Activated naive CD4-positive, alpha-beta T cell treated with anti-CD3 and anti-CD28 coated beads, Interleukin-2, amount 50 U/mL, for 72 hours (primary cell): ENCODE results near the gene GMIP. TPM values are rescaled to one million over a fixed set of nuclear protein-coding genes. Genes with fewer than 3 reads are reported as not detected.
A peak's percentile ranks its signal among the peaks of the same experiment; 100 is the strongest.

Source experiments
- ATAC-seq, 2 donors: fragments of 150-1000 bp; cut with Tn5 transposase; 2 replicates each; pipeline ENCODE4 v1.10.0; 2021; ENCODE audit warnings: mild to moderate bottlenecking in 2 of 2, moderate library complexity in 2 of 2
- DNase-seq, 2 donors: peaks; one replicate each; pipeline ENCODE4 v3.0.0; 2021 to 2022; ENCODE audit warnings: low spot score in 2 of 2
- H3K27ac Mint-ChIP-seq, 2 donors: one replicate each; pipeline ENCODE4 v1.8.0; 2022; ENCODE audit warnings: mild to moderate bottlenecking in 2 of 2, mixed read lengths in 2 of 2
- H3K36me3 Mint-ChIP-seq, 2 donors: one replicate each; pipeline ENCODE4 v1.8.0; 2022; ENCODE audit warnings: mixed read lengths in 2 of 2
- H3K9me3 Mint-ChIP-seq, 2 donors: one replicate each; pipeline ENCODE4 v1.8.0; 2022; ENCODE audit warnings: mixed read lengths in 2 of 2
- total RNA-seq, 2 donors: library from RNA; stranded (reverse); gene quantifications; one replicate each; pipeline ENCODE4 v1.2.3, GENCODE V29; 2022

The GMIP gene
- total RNA-seq, 2 donors from 2014 or later: 69.7 to 106 TPM

- no peak for DNase-seq
Observed at GRCh38 chr19:19662871-19663255, 19.4 kb upstream of the GMIP start.

DNA sequence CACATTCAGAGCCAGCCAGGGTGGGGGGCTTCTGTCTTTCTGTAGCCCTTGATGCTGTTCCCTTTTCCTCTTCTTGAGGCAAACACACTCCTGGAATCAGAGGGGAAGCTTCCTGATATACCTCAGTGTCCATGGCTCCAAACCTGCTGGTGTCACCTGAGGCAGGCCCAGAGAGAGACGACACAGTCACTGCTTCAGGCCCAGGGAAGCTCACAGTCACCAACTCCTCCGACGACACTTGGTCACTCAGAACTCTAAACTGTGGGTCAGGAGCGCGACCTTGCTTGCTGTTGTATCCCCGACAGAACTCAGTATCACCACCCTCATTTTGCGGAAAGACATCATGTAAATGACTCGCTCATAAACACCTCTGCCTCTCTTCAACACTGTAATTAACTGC, 18.9 kb upstream of the GMIP start:
- DNase-seq (peak in 1 of 2 donors; percentile 52), ATAC-seq (no peak)
- H3K36me3 Mint-ChIP-seq: peaks cover 26 to 36% of the 10 kb centered on the region in 2 donors

More at GRCh38 chr19:19662871-19663255, 19.4 kb upstream of the GMIP start:
- H3K27ac Mint-ChIP-seq: peak overlapping the region; percentile 90 to 93
- no peaks in the 10 kb centered on the region for H3K9me3 Mint-ChIP-seq
- peaks cover 23 to 41% of the 10 kb centered on the region in 2 donors for H3K36me3 Mint-ChIP-seq
- no peak for ATAC-seq

GRCh38 chr19:19661675-19662251, 18.3 kb upstream of the GMIP start:
- DNase-seq (peak; percentile 49 to 55), ATAC-seq (peak in 1 of 2 donors; percentile 39)
- H3K36me3 Mint-ChIP-seq: peaks cover 30% of the 10 kb centered on the region in 2 donors
- H3K27ac Mint-ChIP-seq: peak overlapping the region; percentile 92 to 93
- no peaks in the 10 kb centered on the region for H3K9me3 Mint-ChIP-seq

More for the DNA sequence above, 18.9 kb upstream of the GMIP start:
- Mint-ChIP-seq H3K9me3 (no peaks in the 10 kb centered on the region), H3K27ac (peak overlapping the region; percentile 90 to 93)

DNA sequence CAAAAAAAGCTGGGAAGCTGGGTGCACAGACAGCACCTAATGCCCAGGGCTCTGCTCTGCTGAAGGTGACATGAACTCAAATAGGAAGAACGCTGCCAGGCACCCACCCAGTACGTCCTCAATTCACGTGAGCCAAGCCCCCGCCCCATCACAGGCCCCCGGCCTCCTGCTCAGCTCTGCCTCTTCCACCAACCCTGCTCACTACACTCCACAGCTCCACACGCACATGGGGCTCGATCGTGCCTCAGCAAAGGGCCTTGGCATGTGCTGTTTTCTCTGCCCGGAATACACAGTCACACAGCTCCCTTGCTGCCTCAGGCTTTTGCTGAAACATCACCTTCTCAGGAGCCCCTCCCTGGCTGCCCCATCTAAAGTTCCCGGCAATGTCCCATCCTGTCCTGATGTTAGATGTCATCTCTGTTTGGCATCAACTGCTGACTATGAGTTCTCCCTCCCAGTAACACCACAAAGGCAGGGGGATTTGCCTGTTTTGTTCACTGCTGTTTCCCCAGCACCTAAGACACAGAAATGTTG, 17.8 kb upstream of the GMIP start:
- Mint-ChIP-seq H3K36me3 (peaks cover 29 to 32% of the 10 kb centered on the region in 2 donors), H3K9me3 (no peaks in the 10 kb centered on the region)
- DNase-seq: no peak

GRCh38 chr19:19659646-19660245, 16.3 kb upstream of the GMIP start:
- Mint-ChIP-seq H3K36me3 (peaks cover 29 to 32% of the 10 kb centered on the region in 2 donors), H3K9me3 (no peaks in the 10 kb centered on the region), H3K27ac (peak overlapping the region; percentile 56 to 88)
- ATAC-seq (no peak), DNase-seq (no peak)

More for the DNA sequence above, 17.8 kb upstream of the GMIP start:
- H3K27ac Mint-ChIP-seq: peak overlapping the region; percentile 92 to 93
- no peak for ATAC-seq

DNA sequence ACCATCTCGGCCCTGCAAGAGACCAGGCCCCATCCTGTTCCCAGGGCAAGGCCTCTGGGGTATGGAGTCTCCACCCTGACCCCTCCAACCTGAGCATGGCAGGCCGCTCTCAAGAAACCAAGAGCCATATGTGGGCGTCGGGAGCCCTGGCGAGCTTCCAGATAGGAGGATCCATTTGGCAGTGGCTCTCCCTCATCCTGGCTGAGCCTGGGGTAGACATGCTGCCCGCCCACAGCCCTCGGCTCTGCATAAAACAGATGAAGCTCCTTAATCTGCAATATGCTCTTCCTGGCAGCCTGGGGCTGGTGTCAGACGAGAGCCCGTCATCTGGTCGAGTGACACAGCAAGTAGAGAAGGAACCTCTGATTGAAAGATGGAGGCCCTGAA, 13.9 kb upstream of the GMIP start:
- Mint-ChIP-seq H3K9me3 (no peaks in the 10 kb centered on the region), H3K27ac (no peak overlapping the region), H3K36me3 (peaks cover 30 to 34% of the 10 kb centered on the region in 2 donors)
- DNase-seq: no peak
- ATAC-seq: no peak

DNA sequence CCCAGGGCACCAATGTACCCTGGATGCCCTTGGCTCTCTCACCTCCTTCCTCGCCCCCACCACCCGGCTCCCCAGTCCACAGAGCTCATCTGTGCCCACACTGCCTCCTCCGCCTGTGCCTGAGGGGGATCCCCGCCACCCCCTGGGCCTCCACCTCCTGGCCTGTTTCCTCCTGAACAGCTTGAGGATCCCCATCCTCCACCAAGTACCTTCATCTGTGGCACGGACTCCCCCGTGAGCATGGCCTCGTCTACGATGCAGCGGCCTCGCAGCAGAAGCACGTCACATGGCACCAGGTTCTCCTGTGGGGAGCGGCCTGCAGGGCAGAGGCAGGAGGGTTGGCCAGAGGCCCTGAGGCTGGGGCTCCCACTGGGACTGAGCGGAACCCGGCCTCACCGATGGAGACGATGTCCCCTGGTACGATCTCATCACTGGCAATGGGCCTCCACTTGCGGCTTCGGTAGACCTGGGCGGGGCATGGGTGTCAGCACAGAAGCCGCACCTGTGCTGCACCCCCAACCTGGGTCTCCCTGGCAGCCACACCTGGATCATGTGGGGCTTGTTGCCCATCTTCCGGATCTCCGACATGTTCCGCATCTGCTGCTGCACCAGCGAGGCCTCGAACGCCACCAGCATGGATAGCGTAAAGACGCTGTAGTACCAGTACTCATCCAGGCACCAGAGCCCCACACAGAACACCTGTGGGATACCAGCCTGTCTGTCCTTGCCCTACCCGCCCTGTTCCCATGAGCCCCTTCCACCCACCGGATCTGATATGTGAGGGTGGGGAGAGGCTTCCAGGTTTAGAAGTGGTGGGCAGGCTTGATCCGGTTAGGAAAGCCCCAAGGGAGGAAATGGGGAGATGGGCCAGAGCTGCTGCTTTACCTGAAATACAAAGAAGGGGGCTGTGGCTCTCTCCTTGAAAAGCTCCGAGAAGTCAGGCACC, 13.3 kb upstream of the GMIP start:
- ATAC-seq (no peak), DNase-seq (no peak)
- H3K27ac Mint-ChIP-seq: peak overlapping the region in 1 of 2 donors; percentile 63
- peaks cover 25 to 29% of the 10 kb centered on the region in 2 donors for H3K36me3 Mint-ChIP-seq
- no peaks in the 10 kb centered on the region for H3K9me3 Mint-ChIP-seq

DNA sequence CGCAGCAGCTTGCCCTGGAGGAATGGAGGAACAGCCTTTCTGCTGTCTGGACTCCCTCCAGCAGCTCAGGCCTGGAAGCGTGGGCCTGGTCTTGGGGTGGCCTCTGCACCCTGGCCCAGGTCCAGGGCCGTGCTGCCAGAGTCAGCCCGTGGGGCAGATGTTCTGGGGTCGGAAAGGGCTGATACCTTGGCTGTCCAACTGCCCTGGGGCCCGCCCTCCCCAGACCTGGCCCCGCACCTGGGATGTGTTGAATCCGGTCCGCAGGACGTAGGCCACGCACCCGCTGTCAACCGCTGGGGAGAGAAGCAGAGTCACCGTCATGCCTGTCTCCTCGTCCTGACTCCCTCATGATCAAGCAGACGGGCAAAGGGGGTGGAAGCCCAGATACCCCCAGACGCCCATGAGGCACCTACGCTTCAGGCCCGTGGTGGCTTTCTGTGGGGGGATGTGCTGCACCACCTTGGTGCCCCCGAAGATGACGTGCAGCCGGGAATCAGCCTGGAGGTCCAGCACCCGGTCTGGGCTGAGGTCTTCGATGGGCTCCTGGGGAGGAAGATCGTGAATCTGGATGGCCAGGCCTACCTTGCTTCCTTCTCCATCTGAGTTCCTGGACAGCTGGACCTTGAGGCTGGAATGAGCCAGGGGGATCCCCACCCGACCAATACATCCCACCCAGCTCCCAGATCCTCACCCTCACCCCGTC, 12.3 kb upstream of the GMIP start:
- Mint-ChIP-seq H3K36me3 (peaks cover 20 to 21% of the 10 kb centered on the region in 2 donors), H3K27ac (peak overlapping the region in 1 of 2 donors; percentile 63), H3K9me3 (no peaks in the 10 kb centered on the region)
- DNase-seq: no peak
- no peak for ATAC-seq

GRCh38 chr19:19655051-19655594, 11.7 kb upstream of the GMIP start:
- Mint-ChIP-seq H3K36me3 (peaks cover 21 to 23% of the 10 kb centered on the region in 2 donors), H3K27ac (peak overlapping the region; percentile 13 to 65), H3K9me3 (no peaks in the 10 kb centered on the region)
- ATAC-seq: no peak
- DNase-seq: no peak

GRCh38 chr19:19654441-19654840, 11.0 kb upstream of the GMIP start:
- DNase-seq: no peak
- ATAC-seq: no peak
- H3K9me3 Mint-ChIP-seq: no peaks in the 10 kb centered on the region
- peak overlapping the region; percentile 13 to 82 for H3K27ac Mint-ChIP-seq
- peaks cover 19 to 21% of the 10 kb centered on the region in 2 donors for H3K36me3 Mint-ChIP-seq

DNA sequence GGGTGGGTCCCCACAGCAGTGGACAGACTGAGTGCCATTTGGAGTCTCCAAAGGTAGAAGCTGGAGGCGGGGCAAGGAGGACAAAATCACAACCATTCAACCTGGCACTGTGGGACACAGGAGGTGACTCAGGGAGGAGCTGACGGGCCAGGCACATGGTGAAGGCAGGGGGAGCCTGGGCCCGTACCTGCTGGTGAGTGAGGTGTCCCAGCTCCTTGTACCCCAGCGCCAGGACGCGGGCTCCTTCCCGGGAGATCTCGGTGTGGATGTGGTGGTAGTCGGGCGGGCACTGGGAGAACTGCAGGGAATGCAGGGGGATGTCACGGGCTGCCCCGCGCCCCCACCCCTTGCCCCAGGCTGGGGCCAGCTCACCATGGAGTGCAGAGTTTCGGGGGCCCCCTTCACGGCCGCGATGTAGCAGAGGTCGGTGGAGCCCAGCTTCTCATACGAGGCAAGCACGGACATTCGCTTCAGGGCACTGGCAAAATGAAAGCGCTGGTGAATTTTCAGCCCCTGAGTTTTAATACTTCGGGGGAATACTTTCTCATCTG, 10.2 kb upstream of the GMIP start:
- no peak for ATAC-seq
- H3K36me3 Mint-ChIP-seq: peaks cover 21 to 22% of the 10 kb centered on the region in 2 donors
- no peaks in the 10 kb centered on the region for H3K9me3 Mint-ChIP-seq
- DNase-seq: no peak
- no peak overlapping the region for H3K27ac Mint-ChIP-seq

GRCh38 chr19:19652482-19653295, 9.2 kb upstream of the GMIP start:
- no peak overlapping the region for H3K27ac Mint-ChIP-seq
- ATAC-seq: peak in 1 of 2 donors; percentile 31
- H3K36me3 Mint-ChIP-seq: peaks cover 15 to 22% of the 10 kb centered on the region in 2 donors
- no peak for DNase-seq
- H3K9me3 Mint-ChIP-seq: no peaks in the 10 kb centered on the region

GRCh38 chr19:19651076-19651475, 7.6 kb upstream of the GMIP start:
- Mint-ChIP-seq H3K9me3 (no peaks in the 10 kb centered on the region), H3K27ac (no peak overlapping the region), H3K36me3 (peaks cover 7 to 22% of the 10 kb centered on the region in 2 donors)
- no peak for ATAC-seq
- no peak for DNase-seq

- DNase-seq (no peak), ATAC-seq (no peak)
- peak overlapping the region; percentile 12 to 92 for H3K27ac Mint-ChIP-seq
- H3K36me3 Mint-ChIP-seq: peaks cover 7 to 22% of the 10 kb centered on the region in 2 donors
- no peaks in the 10 kb centered on the region for H3K9me3 Mint-ChIP-seq
Observed at GRCh38 chr19:19650331-19650730, 6.9 kb upstream of the GMIP start.

DNA sequence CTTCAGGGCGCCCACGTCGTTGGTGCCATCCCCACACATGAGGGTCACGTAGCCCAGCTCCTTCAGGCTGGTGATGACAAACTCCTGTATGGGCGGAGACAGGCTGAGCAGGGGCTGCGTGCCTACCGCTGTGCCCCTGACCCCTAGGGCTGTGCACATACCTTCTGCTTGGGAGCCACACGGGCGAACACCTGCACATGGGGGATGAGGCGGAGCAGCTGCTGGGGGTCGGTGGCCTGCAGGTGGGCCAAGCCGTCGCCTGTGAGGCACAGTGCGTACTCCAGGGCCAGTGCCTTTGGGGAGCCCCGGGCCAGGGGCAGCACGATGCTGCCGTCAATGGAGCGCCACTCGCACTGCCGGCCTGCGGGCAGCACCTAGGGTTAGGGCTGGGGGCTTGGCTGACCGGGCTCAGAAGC, 6.1 kb upstream of the GMIP start:
- DNase-seq: no peak
- ATAC-seq: no peak
- Mint-ChIP-seq H3K9me3 (no peaks in the 10 kb centered on the region), H3K36me3 (peaks cover 7 to 22% of the 10 kb centered on the region in 2 donors), H3K27ac (peak overlapping the region in 1 of 2 donors; percentile 9)
